Measurements from ENCODE around the gene ZNF511.

The ZNF511 gene

GRCh38 chr10:133336577-133337369 is 28.1 kb downstream of the ZNF511 start, which contains the start of gene CALY:
CALY (minus strand) TSS chr10:133336896; CDS start chr10:133328989, 7,907 bp downstream.
- peak; percentile 87 for DNase-seq

- no peak for DNase-seq
Observed at GRCh38 chr10:133337370-133337725, 28.6 kb downstream of the ZNF511 start.

GRCh38 chr10:133338080-133339071 is 29.7 kb downstream of the ZNF511 start:
- DNase-seq = no peak

- no peak for DNase-seq
Observed at GRCh38 chr10:133339708-133340380, 31.1 kb downstream of the ZNF511 start.

GRCh38 chr10:133341983-133342382 is 33.3 kb downstream of the ZNF511 start:
- no peak for DNase-seq

GRCh38 chr10:133342942-133343341 is 34.2 kb downstream of the ZNF511 start:
- DNase-seq = no peak

- no peak for DNase-seq
Observed at GRCh38 chr10:133343558-133343957, 34.8 kb downstream of the ZNF511 start.

GRCh38 chr10:133344236-133344635 is 35.5 kb downstream of the ZNF511 start:
- no peak for DNase-seq

- DNase-seq = no peak
Observed at GRCh38 chr10:133346413-133346812, 37.7 kb downstream of the ZNF511 start.

- DNase-seq = no peak
Observed at GRCh38 chr10:133347710-133348517, 39.2 kb downstream of the ZNF511 start.

GRCh38 chr10:133349160-133349568 is 40.5 kb downstream of the ZNF511 start:
- no peak for DNase-seq

- DNase-seq = no peak
Observed at GRCh38 chr10:133349577-133350011, 40.9 kb downstream of the ZNF511 start.

GRCh38 chr10:133350283-133350949 is 41.7 kb downstream of the ZNF511 start:
- no peak for DNase-seq

- DNase-seq = no peak
Observed at GRCh38 chr10:133350950-133351329, 42.2 kb downstream of the ZNF511 start.

- no peak for DNase-seq
Observed at GRCh38 chr10:133351408-133352318, 42.9 kb downstream of the ZNF511 start.

- no peak for DNase-seq
Observed at GRCh38 chr10:133353202-133353959, 44.7 kb downstream of the ZNF511 start.

GRCh38 chr10:133353988-133354605 is 45.4 kb downstream of the ZNF511 start:
- no peak for DNase-seq

- DNase-seq = no peak
Observed at GRCh38 chr10:133354672-133355240, 46.0 kb downstream of the ZNF511 start.

- no peak for DNase-seq
Observed at GRCh38 chr10:133355266-133355665, 46.6 kb downstream of the ZNF511 start.

All from effector CD4-positive, alpha-beta T cell (primary cell).